Stimulated activated CD8-positive, alpha-beta memory T cell treated with anti-CD3 and anti-CD28 coated beads, Interleukin-7, amount 100 ng/mL, for 1 hour (primary cell): Measurements from ENCODE around the gene DISC1.
"Not testable (repeated sequence)": the region's sequence is repeated elsewhere in the genome, so short reads cannot be mapped to it uniquely, and the experiment has no call there.

Experiments used
- DNase-seq, 2 donors: peaks; one replicate each; pipeline ENCODE4 v3.0.0-alpha.2; 2020; ENCODE audit warnings: low read depth in 2 of 2

Gene DISC1

DNA sequence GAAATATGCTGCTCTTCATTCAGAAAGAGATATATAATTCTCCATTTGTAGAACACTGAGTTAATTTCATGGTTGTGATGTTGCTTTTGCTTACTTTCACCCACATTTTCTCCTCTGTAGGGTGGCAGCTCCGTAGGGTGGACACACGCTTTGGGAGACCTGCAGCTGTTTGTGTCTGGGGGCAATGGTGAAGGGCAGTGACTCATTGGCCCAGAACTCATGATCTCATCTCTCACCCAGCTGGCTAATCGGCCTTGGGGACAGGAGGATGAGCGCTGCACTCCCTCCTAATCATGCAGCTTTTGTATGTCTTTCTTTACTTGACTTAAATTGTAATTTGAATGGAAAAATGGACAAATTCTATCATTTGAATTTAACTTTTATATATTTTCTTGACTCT lies 9.6 kb downstream of the DISC1 start:
- no peak for DNase-seq

DNA sequence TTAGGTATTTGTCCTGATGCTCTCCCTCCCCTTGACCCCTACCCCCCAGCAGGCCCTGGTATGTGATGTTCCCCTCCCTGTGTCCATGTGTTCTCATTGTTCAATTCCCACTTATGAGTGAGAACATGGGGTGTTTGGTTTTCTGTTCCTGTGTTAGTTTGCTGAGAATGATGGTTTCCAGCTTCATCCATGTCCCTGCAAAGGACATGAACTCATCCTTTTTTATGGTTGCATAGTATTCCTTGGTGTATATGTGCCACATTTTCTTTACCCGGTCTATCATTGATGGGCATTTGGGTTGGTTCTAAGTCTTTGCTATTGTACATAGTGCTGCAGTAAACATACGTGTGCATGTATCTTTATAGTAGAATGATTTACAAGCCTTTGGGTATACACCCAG lies 10.3 kb downstream of the DISC1 start:
- DNase-seq, result not testable (repeated sequence)

DNA sequence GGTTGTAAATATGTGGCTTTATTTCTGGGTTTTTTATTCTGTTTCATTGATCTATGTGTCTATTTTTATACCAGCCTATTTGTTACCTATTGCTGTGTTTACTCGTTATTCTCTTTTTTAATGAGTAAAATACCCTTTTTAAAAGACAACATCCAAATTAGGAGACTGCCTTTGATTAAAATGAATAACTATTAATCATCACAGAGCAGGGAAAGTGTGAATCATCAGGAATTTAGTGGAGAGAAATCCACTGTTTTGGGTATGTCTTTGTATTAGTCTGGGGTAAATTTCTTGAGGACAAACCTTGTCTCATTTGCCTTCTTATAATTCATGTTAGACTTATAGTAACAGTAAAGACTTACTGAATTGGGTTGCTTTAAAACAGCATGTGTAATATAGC lies 12.1 kb downstream of the DISC1 start:
- no peak for DNase-seq

- DNase-seq, result no peak
Measured at GRCh38 chr1:231639819-231640218, 13.2 kb downstream of the DISC1 start.

DNA sequence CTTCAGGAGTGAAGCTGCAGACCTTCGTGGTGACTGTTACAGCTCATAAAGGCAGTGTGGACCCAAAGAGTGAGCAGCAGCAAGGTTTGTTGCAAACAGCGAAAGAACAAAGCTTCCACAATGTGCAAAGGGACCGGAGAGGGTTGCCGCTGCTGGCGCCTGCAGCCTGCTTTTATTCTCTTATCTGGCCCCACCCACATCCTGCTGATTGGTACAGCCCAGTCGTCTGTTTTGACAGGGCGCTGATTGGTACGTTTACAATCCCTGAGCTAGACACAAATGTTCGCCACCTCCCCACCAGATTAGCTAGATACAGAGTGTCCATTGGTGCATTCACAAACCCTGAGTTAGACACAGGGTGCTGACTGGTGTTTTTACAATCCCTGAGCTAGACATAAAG lies 14.9 kb downstream of the DISC1 start:
- DNase-seq, result not testable (repeated sequence)

DNA sequence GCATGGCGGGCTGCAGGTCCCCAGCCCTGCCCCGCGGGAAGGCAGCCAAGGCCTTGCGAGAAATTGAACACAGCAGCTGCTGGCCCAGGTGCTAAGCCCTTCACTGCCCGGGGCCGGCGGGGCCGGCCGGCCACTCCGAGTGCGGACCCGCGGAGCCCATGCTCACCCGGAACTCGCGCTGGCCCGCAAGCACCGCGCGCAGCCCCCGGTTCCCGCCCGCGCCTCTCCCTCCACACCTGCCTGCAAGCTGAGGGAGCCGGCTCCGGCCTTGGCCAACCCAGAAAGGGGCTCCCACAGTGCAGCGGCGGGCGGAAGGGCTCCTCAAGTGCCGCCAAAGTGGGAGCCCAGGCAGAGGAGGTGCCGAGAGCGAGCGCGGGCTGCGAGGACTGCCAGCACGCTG lies 15.5 kb downstream of the DISC1 start:
- not testable (repeated sequence) for DNase-seq

- DNase-seq, result no peak
Measured at GRCh38 chr1:231642618-231643017, 16.0 kb downstream of the DISC1 start.

- no peak for DNase-seq
Measured at GRCh38 chr1:231643071-231643934, 16.7 kb downstream of the DISC1 start.

- no peak for DNase-seq
Measured at GRCh38 chr1:231643935-231644237, 17.3 kb downstream of the DISC1 start.

GRCh38 chr1:231645634-231646033 lies 19.0 kb downstream of the DISC1 start:
- DNase-seq, result not testable (repeated sequence)

DNA sequence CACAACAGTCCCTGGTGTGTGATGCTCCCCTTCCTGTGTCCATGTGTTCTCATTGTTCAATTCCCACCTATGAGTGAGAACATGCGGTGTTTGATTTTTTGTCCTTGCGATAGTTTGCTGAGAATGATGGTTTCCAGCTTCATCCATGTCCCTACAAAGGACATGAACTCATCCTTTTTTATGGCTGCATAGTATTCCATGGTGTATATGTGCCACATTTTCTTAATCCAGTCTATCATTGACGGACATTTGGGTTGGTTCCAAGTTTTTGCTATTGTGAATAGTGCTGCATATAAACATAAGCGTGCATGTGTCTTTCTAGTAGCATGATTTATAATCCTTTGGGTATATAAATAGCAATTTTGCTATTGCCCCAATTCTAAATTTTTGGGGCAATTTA lies 19.6 kb downstream of the DISC1 start:
- not testable (repeated sequence) for DNase-seq

GRCh38 chr1:231651621-231652260 lies 25.2 kb downstream of the DISC1 start:
- not testable (repeated sequence) for DNase-seq

DNA sequence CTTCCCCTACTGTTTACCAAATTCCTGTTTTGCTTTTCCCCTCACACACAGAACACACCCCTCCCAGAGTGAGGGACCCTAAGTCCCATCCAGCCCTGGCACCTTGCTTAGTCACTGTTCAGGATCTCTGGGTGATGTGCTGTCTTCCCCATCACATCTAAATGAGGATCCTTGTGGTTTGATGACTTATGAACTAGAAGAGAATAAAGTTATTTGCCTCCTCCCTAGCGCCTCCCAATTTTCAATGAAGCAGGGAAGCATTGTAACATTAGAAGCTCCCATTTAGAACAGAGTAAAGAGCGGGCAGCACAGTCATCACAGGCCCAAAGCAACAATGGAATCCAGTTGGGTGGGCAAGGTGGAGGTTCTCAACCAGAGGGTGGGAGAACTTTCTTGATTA lies 27.0 kb downstream of the DISC1 start:
- DNase-seq, result no peak

- DNase-seq, result no peak
Measured at GRCh38 chr1:231656741-231657140, 30.2 kb downstream of the DISC1 start.

- DNase-seq, result not testable (repeated sequence)
Measured at GRCh38 chr1:231658223-231658622, 31.6 kb downstream of the DISC1 start.

DNA sequence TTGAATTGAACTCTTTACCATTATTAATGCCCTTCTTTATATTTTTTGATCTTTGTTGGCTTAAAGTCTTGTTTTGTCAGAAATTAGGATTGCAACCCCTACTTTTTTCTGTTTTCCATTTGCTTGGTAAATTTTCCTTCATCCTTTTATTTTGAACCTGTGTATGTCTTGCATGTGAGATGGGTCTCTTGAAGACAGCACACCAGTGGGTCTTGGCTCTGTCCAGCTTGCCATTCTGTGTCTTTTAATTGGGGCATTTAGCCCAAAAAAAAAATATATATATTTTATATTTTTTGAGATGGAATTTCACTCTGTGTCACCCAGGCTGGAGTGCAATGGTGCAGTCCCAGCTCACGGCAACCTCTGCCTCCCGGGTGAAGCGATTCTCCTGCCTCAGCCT lies 33.6 kb downstream of the DISC1 start:
- DNase-seq, result no peak

DNA sequence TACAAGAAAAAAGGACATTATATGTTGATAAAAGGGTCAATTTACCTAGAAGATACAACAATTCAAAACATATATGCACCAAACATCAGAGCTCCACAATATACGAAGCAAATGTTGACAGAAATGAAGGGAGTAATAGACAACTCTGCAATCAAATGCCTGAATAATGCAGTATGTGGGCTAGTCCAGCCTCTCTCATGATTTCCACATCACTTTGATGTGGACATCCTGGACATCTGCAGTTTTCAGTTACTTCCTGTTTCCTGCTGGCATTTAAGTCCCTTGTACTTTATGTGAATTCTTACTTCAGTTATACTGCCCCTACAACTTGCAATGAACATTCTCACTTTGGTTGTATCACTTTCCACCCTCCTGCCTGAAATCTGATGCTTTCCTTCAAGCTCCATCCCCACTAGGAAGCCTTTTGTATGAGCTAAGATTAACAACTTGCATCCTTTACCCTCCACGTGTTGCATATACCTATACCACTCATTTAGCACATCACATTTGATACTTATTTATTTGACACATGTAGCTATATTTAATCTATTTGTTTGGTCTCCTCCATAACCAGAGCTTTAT lies 36.7 kb downstream of the DISC1 start:
- DNase-seq, result no peak

DNA sequence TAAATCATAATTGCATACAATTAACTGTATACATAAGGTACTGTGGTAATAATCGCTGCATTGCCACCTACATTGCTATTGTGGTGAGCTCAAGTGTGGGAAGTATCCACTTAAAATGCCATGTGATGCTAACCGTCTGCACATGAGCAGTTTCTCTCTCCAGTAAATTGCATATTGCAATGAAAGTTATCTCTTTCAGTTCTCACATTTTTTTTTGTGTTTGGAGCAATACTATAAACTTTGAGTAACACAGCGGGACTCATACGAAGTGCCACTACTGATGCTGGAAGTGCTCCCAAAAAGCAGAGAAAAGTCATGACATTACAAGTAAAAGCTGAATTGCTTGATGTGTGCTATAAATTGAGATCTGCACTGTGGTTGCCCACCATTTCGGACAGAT lies 38.5 kb downstream of the DISC1 start:
- DNase-seq, result no peak

GRCh38 chr1:231665726-231666125 lies 39.1 kb downstream of the DISC1 start:
- DNase-seq, result no peak

- no peak for DNase-seq
Measured at GRCh38 chr1:231666220-231666936, 39.8 kb downstream of the DISC1 start.

GRCh38 chr1:231666937-231667608 lies 40.5 kb downstream of the DISC1 start:
- DNase-seq, result no peak
